ENCODE results near the gene DGKQ.
A peak's percentile ranks its signal among the peaks of the same experiment; 100 is the strongest.

Gene DGKQ

GRCh38 chr4:996997-997374 lies 23.6 kb upstream of the DGKQ start:
- Histone ChIP-seq H3K36me3 (no peaks in the 10 kb centered on the region), H3K27me3 (peaks cover 58% of the 10 kb centered on the region), H3K4me1 (no peaks in the 10 kb centered on the region), H3K9me3 (no peaks in the 10 kb centered on the region), H3K4me3 (ENCODE audit: low read depth, low read length) (no peak overlapping the region)
- no peak for DNase-seq
- no peak for TF ChIP-seq CTCF (IDR thresholded peaks at IDR 0.05; ENCODE audit: low read depth, low read length)

GRCh38 chr4:996030-996996 lies 22.9 kb upstream of the DGKQ start:
- no peaks in the 10 kb centered on the region for H3K9me3 ChIP-seq
- peaks cover 51% of the 10 kb centered on the region for H3K27me3 ChIP-seq
- H3K4me1 ChIP-seq = no peaks in the 10 kb centered on the region
- TF ChIP-seq CTCF (IDR thresholded peaks at IDR 0.05; ENCODE audit: low read depth, low read length) = no peak
- no peak for DNase-seq
- H3K4me3 ChIP-seq (ENCODE audit: low read depth, low read length) = no peak overlapping the region
- H3K36me3 ChIP-seq = no peaks in the 10 kb centered on the region

- Histone ChIP-seq H3K27me3 (peaks cover 43% of the 10 kb centered on the region), H3K36me3 (no peaks in the 10 kb centered on the region), H3K4me3 (ENCODE audit: low read depth, low read length) (no peak overlapping the region), H3K9me3 (no peaks in the 10 kb centered on the region), H3K4me1 (no peaks in the 10 kb centered on the region)
- no peak for TF ChIP-seq CTCF (IDR thresholded peaks at IDR 0.05; ENCODE audit: low read depth, low read length)
- DNase-seq = peak; percentile 12
These were observed 22.1 kb upstream of the DGKQ start for GRCh38 chr4:995311-996026.

GRCh38 chr4:993111-994029 lies 20.0 kb upstream of the DGKQ start, which contains the start of gene SLC26A1:
Gene SLC26A1, minus strand, starts transcription at chr4:993404. Its CDS starts 1,701 bp downstream, at chr4:991703.
- Histone ChIP-seq H3K4me1 (no peaks in the 10 kb centered on the region), H3K9me3 (no peaks in the 10 kb centered on the region), H3K27me3 (peaks cover 28% of the 10 kb centered on the region), H3K36me3 (no peaks in the 10 kb centered on the region), H3K4me3 (ENCODE audit: low read depth, low read length) (no peak within 1 kb of the TSS)
- no peak for DNase-seq
- no peak for TF ChIP-seq CTCF (IDR thresholded peaks at IDR 0.05; ENCODE audit: low read depth, low read length)

- H3K27me3 ChIP-seq = peaks cover 21% of the 10 kb centered on the region
- no peaks in the 10 kb centered on the region for H3K36me3 ChIP-seq
- no peaks in the 10 kb centered on the region for H3K9me3 ChIP-seq
- H3K4me3 ChIP-seq (ENCODE audit: low read depth, low read length) = no peak overlapping the region
- no peaks in the 10 kb centered on the region for H3K4me1 ChIP-seq
- no peak for DNase-seq
- no peak for TF ChIP-seq CTCF (IDR thresholded peaks at IDR 0.05; ENCODE audit: low read depth, low read length)
These were observed 19.1 kb upstream of the DGKQ start for GRCh38 chr4:992297-993110.
